PC-3 (cell line): Measurements from ENCODE around the gene STK16.

Experiments
- EZH2 ChIP-seq: fragments of 300-600 bp; sonication (generic); IDR thresholded peaks from one replicate; pipeline ENCODE4 v1.6.1; 2017; ENCODE audit warnings: antibody characterized with exemption, mild to moderate bottlenecking, low read length; ENCODE audit not compliant: unreplicated experiment
- EZH2phosphoT487 ChIP-seq: fragments of 300-600 bp; sonication (generic); IDR thresholded peaks from 2 replicates; pipeline ENCODE4 v1.6.1; 2018; ENCODE audit warnings: mild to moderate bottlenecking, antibody characterized with exemption, low read length, borderline replicate concordance
- TF ChIP-seq, protein P1 (sequence below): fragments of 300-600 bp; sonication (generic); conservative IDR thresholded peaks from 2 replicates; pipeline ENCODE4 v1.5.1; 2017; ENCODE audit warnings: antibody characterized with exemption, low read depth, mild to moderate bottlenecking, low read length

DNA sequence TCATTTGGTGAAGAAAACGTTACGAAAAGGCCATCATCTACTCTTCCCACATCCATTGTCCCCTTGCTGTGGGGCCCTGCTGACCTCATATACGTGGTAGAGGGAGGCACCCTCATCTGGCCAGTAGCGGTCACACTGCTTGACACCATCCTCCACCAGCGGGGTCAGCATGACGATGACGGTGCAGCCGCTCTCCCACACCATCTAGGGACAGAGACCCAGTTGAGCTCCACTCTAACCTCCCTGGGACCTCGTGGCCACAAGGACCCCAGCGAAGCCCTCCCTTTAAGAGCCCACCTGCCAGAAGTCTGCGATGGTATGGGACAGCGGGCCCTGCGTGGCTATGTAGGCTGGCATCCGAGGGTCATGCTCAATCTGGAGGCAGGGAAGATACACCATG lies 50.9 kb downstream of the STK16 start:
- TF ChIP-seq, protein P1, sequence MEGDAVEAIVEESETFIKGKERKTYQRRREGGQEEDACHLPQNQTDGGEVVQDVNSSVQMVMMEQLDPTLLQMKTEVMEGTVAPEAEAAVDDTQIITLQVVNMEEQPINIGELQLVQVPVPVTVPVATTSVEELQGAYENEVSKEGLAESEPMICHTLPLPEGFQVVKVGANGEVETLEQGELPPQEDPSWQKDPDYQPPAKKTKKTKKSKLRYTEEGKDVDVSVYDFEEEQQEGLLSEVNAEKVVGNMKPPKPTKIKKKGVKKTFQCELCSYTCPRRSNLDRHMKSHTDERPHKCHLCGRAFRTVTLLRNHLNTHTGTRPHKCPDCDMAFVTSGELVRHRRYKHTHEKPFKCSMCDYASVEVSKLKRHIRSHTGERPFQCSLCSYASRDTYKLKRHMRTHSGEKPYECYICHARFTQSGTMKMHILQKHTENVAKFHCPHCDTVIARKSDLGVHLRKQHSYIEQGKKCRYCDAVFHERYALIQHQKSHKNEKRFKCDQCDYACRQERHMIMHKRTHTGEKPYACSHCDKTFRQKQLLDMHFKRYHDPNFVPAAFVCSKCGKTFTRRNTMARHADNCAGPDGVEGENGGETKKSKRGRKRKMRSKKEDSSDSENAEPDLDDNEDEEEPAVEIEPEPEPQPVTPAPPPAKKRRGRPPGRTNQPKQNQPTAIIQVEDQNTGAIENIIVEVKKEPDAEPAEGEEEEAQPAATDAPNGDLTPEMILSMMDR: no peak
- TF ChIP-seq EZH2phosphoT487 (no peak), EZH2 (no peak)
